Lower lobe of right lung (tissue), 2 donors: ENCODE data around the gene SCN4B. TPM values are rescaled to one million over a fixed set of nuclear protein-coding genes. Genes with fewer than 3 reads are reported as not detected.

Experiments used
- ATAC-seq, 2 donors: fragments of 200-7000 bp; cut with Tn5 transposase; one replicate each; pipeline ENCODE4 v1.9.1; 2020 to 2022; ENCODE audit warnings: mild to moderate bottlenecking in 2 of 2, moderate library complexity in 2 of 2
- DNase-seq: peaks from one replicate; pipeline ENCODE4 v3.0.0-alpha.2; 2020
- H3K27ac ChIP-seq: fragments of 200-600 bp; one replicate; pipeline ENCODE4 v1.8.0; 2022
- H3K27me3 ChIP-seq: fragments of 200-600 bp; one replicate; pipeline ENCODE4 v1.8.0; 2022; ENCODE audit warnings: low read depth
- H3K36me3 ChIP-seq: fragments of 200-600 bp; one replicate; pipeline ENCODE4 v1.8.0; 2022; ENCODE audit warnings: mild to moderate bottlenecking
- H3K4me1 ChIP-seq: fragments of 200-600 bp; one replicate; pipeline ENCODE4 v1.8.0; 2022
- H3K4me3 ChIP-seq: fragments of 200-600 bp; one replicate; pipeline ENCODE4 v1.8.0; 2022; ENCODE audit warnings: mild to moderate bottlenecking
- H3K9me3 ChIP-seq: fragments of 200-600 bp; one replicate; pipeline ENCODE4 v1.8.0; 2022
- intact Hi-C: fragments of 100-400 bp; cut with DNase I; formaldehyde crosslinking; loops from one replicate; pipeline ENCODE4 v1.11.0; 2022
- total RNA-seq: library from RNA; stranded (reverse); fragmentation: NEBNext Ultra II Directional; extraction: Animal tissue kit (Norgen Biotek cat#: 25700); gene quantifications from one replicate; pipeline ENCODE4 v1.2.1, GENCODE V29; 2021
- TF ChIP-seq, protein P1 (sequence below): fragments of 200-600 bp; IDR thresholded peaks from one replicate; pipeline ENCODE4 v1.8.0; 2022; ENCODE audit warnings: antibody characterized with exemption, mild to moderate bottlenecking
- donor health status: DM: no; HTN: yes; CAD: no; lungs with severe emphysema.

SCN4B gene
- total RNA-seq, 1 donor from 2014 or later = 6.0 TPM

DNA sequence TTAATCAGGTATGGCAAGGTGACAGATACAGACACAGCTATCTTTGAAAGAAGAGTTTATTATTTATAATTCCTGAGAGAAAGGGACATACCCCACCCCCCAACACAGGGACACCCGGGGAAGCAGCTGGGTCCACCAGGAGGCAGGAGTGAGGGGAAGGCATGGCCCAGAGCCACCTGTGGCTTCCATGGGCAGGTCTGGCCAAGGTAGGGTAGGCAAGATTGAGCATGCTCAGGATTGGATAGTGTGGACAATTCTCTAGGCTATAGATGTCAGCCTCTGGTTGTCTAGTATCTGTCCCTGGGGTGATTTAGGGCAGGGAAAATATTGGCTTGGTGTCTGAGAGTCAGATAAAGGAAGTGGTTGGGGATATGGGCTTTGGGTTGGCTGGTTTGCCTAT lies 38.4 kb downstream of the SCN4B start:
- H3K36me3 ChIP-seq = no peaks in the 10 kb centered on the region
- H3K9me3 ChIP-seq = no peaks in the 10 kb centered on the region
- H3K4me1 ChIP-seq = no peaks in the 10 kb centered on the region
- DNase-seq (no peak), ATAC-seq (no peak)
- no peaks in the 10 kb centered on the region for H3K27me3 ChIP-seq
- H3K4me3 ChIP-seq = no peak overlapping the region
- no peak overlapping the region for H3K27ac ChIP-seq
- TF ChIP-seq, protein P1, sequence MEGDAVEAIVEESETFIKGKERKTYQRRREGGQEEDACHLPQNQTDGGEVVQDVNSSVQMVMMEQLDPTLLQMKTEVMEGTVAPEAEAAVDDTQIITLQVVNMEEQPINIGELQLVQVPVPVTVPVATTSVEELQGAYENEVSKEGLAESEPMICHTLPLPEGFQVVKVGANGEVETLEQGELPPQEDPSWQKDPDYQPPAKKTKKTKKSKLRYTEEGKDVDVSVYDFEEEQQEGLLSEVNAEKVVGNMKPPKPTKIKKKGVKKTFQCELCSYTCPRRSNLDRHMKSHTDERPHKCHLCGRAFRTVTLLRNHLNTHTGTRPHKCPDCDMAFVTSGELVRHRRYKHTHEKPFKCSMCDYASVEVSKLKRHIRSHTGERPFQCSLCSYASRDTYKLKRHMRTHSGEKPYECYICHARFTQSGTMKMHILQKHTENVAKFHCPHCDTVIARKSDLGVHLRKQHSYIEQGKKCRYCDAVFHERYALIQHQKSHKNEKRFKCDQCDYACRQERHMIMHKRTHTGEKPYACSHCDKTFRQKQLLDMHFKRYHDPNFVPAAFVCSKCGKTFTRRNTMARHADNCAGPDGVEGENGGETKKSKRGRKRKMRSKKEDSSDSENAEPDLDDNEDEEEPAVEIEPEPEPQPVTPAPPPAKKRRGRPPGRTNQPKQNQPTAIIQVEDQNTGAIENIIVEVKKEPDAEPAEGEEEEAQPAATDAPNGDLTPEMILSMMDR = no peak
- intact Hi-C loops = no loop called here

DNA sequence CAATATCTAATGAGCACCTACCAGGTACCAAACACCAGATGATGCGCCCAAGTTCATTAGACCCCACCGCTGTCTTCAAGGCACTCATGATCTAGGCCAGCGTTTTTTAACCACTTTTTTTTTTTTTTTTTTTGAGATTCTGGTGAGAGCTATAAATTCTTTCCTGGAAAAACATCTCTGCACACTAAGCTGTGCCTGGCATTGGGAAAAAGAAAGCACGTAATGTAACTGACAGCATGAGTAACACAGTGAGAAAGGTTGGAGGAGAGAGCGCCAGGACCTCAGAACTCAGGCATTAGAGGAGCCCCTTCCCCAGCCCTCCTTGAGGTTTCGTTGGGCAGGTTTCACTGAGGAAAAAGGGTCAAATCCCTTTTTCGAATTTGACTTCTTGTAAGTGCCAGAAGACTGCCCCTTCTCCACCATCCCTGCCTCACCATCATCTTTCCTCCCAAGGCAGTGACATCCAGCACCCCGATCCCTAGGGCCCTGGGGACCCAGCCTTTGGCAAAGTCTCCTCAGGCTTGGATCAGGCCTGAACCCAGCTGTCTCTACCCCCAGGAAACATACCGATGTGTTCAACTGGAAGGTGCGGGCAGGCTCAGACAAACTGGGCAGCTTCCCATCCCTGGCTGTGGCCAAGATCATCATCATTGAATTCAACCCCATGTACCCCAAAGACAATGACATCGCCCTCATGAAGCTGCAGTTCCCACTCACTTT lies 39.8 kb downstream of the SCN4B start:
- ATAC-seq = no peak
- TF ChIP-seq, protein P1 = no peak
- intact Hi-C loops = no loop called here
- Histone ChIP-seq H3K36me3 (no peaks in the 10 kb centered on the region), H3K9me3 (no peaks in the 10 kb centered on the region), H3K27ac (no peak overlapping the region), H3K27me3 (no peaks in the 10 kb centered on the region), H3K4me1 (no peaks in the 10 kb centered on the region), H3K4me3 (no peak overlapping the region)
- no peak for DNase-seq

DNA sequence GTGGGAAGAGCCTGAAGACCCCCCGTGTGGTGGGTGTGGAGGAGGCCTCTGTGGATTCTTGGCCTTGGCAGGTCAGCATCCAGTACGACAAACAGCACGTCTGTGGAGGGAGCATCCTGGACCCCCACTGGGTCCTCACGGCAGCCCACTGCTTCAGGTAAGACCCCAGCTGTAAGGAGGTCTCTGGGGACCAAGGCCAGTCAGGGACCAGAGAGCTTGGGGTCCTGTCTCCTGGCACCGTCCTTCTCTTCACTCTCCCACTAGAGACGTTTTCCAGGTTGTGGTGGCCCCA lies 40.9 kb downstream of the SCN4B start:
- DNase-seq = no peak
- no peak overlapping the region for H3K27ac ChIP-seq
- intact Hi-C loops = no loop called here
- ATAC-seq = no peak
- no peak overlapping the region for H3K4me3 ChIP-seq
- H3K4me1 ChIP-seq = no peaks in the 10 kb centered on the region
- TF ChIP-seq, protein P1 = no peak
- H3K27me3 ChIP-seq = no peaks in the 10 kb centered on the region
- no peaks in the 10 kb centered on the region for H3K9me3 ChIP-seq
- no peaks in the 10 kb centered on the region for H3K36me3 ChIP-seq

DNA sequence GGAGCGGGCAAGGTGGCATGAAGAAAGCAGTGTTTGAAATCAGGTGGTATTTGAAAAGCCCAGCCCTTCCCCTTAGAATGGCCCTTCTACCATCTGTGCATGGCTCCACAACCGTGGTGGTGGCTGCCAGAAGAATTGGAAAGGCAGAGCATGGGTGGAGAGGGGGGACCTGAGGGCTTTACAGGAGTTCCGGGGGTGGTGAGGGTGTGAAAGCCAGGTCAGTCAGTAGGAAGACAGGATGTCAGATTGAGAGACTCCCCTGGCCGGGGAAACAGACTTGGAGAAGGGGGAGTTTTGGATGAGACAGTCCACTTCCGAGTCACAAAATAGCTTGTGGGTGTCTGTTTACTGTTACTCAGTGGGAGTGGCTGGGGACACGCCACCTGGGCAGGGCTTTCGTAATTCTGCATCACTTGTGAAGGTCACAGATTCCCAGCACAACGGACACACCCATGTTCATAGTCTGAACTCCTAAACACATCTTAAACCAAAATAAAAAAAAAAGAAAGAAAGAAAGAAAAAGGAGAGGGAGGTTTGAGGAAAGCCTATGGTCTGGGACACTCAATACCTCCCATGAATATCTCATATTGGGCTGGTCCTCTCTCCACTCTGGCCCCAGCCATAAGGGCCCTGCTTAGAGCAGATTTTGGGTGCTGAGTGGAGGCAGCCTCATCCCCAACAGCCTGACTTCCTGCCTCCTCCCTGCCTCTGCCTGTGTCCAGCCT lies 41.4 kb downstream of the SCN4B start:
- Histone ChIP-seq H3K27me3 (no peaks in the 10 kb centered on the region), H3K36me3 (no peaks in the 10 kb centered on the region), H3K27ac (no peak overlapping the region), H3K9me3 (no peaks in the 10 kb centered on the region), H3K4me3 (no peak overlapping the region), H3K4me1 (no peaks in the 10 kb centered on the region)
- intact Hi-C loops = no loop called here
- ATAC-seq (no peak), DNase-seq (no peak)
- TF ChIP-seq, protein P1 = no peak

DNA sequence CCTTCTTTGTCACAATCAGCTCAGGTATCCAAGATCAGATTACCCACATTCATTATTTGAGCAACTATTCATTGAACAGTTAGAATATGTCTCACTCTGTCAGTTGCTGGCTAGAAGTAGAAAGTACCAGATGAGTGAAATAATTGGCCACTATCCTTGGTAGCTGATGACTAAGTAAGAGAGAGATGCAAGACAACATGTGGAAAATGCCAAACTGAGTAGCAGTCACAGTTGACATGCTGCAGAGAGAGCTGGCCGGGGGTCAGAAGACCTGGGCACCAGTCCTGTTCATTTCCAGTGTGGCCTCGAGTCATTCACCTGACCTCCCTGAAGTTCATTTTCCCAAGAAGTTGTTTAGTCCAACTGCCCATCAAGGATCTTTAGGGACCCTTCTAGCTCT lies 43.4 kb downstream of the SCN4B start:
- Histone ChIP-seq H3K9me3 (no peaks in the 10 kb centered on the region), H3K4me3 (no peak overlapping the region), H3K36me3 (no peaks in the 10 kb centered on the region), H3K27me3 (no peaks in the 10 kb centered on the region), H3K4me1 (no peaks in the 10 kb centered on the region), H3K27ac (no peak overlapping the region)
- TF ChIP-seq, protein P1 = no peak
- DNase-seq = no peak
- intact Hi-C loops = no loop called here
- no peak for ATAC-seq
